ENCODE results near the gene DHX35. TPM values are rescaled to one million over a fixed set of nuclear protein-coding genes. Genes with fewer than 3 reads are reported as not detected.

Gene DHX35
- total and polyA plus RNA-seq, 4 donors = 13.6 to 14.8 (median 14.2) TPM

DNA sequence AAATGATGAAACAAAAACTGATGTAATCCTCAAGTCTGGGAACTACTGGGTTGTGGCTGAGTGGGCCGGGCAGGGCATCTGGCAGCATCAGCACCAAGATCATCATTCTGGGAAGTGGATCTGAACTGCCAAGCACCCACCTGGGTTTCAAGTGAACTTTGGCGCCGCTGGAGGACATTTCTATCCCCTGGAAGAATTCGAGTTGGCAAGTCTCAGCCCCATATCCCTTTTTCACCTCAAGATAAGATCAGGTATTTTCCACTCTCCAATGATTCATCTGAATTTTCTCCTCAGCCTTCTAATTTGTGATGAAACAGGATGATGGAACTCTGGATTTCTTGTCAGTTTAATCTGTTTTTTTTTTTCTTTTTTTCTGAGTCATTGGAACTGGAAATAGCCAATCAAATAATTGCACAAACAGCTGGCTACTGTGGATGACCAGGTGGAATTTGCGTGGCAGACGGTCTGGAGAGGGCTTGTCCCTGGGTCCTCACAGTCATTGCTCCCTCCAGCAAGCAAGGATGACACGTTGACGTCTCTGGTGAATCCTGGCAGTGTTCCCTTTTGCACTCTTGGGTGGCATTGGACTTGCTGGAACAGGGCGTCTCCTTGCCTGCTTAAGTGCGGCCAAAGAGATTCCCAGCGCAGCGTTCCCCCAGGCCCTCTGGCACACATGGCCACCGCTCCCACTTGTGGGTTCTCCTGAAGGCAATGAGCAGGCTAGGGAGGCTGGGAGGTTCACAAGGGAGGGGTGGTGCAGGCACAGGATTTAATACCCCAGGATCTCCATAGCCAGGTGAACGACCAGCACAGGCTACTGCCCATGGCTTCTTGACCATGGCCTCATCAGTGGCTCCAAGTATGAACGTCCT lies 80.4 kb downstream of the DHX35 start:
- Histone ChIP-seq H3K9me3 (ENCODE audit: control insufficient read depth, insufficient read depth, low read length) (no peaks in the 10 kb centered on the region), H3K4me3 (ENCODE audit: low read depth, low read length) (no peak overlapping the region), H3K27me3 (ENCODE audit: control insufficient read depth, insufficient read depth, low read length) (no peaks in the 10 kb centered on the region), H3K4me1 (ENCODE audit: control insufficient read depth, insufficient read depth, low read length) (no peaks in the 10 kb centered on the region), H3K27ac (ENCODE audit: low read depth, low read length) (no peak overlapping the region), H3K36me3 (ENCODE audit: control insufficient read depth, insufficient read depth, low read length) (peaks cover 40% of the 10 kb centered on the region)
- DNase-seq (ENCODE audit: low read depth in 4 of 6, low spot score in 6 of 6) = no peak
- 96% methylated on average over 12 of the region's 15 CpGs for WGBS (ENCODE audit: insufficient coverage)

DNA sequence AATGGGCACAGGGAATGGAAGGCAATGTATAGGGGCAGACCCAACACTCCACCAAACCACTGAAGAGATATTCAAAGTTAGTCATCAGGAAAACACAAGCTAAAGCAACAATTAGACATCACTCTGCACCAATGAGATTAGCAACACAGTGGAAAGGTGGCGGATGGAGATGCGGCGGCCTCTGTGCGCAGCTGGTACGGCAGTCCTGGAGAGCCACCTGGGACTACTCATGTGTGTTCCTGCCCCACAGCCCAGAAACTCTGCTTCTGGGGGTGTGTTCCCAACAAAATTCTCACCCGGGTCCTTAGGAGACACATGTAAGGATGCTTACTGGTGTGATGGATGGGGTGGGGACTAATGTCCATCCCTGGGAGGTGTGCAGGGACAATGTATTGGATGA lies 82.4 kb downstream of the DHX35 start:
- DNase-seq (ENCODE audit: low read depth in 4 of 6, low spot score in 6 of 6) = no peak
- Histone ChIP-seq H3K36me3 (ENCODE audit: control insufficient read depth, insufficient read depth, low read length) (peaks cover 26% of the 10 kb centered on the region), H3K27ac (ENCODE audit: low read depth, low read length) (no peak overlapping the region), H3K4me3 (ENCODE audit: low read depth, low read length) (no peak overlapping the region), H3K4me1 (ENCODE audit: control insufficient read depth, insufficient read depth, low read length) (peaks cover 6% of the 10 kb centered on the region), H3K9me3 (ENCODE audit: control insufficient read depth, insufficient read depth, low read length) (no peaks in the 10 kb centered on the region), H3K27me3 (ENCODE audit: control insufficient read depth, insufficient read depth, low read length) (no peaks in the 10 kb centered on the region)
- WGBS (ENCODE audit: insufficient coverage) = 100% methylated on average over 6 of the region's 6 CpGs

DNA sequence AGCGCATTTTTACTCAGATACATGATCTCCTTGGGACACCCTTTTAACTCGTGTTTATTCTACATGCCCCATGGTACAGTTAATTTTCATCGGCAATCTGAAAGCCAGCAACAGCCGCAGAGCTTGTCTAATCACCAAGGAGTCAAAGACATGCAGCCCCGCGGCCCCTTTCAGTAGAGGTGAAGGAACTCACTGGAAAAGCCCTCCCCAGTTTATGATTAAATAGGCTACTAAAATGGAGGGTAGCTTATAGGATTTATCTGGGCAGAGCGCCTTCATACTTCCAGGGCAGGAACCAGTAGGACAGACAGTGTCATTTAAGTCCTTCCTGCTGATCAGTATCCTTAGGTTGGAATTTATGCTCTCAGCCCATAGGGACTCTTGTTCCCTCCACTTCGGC lies 83.5 kb downstream of the DHX35 start:
- WGBS (ENCODE audit: insufficient coverage) = 89% methylated on average over 6 of the region's 8 CpGs
- DNase-seq (ENCODE audit: low read depth in 4 of 6, low spot score in 6 of 6) = no peak

DNA sequence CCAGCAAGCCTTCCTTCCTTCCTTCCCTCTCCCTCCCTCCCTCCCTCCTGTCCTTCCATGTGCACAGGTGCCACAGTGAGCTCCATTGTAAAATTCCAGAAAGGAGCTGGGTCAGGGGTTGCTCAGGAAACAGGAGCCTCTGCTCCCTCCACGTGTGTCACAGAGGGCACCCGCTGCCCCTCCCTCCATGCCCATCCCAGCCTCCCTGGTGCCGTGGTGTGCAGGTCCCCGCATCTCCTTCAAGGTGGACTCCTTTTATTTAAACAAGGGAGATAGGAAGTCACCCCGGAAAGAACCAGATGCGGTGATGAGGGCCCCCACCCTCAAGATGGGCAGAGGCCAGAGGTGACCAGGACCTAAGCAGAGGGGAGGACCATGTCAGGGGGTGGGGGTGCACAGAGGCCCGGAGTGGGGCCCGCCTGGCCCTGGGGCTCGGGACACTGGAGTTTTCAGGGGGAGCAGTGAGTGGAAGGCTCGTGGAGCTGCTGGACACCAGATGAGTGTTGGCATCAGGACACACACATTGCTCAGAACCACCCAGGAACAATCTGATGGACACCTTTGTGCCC lies 85.4 kb downstream of the DHX35 start:
- no peak overlapping the region for H3K27ac ChIP-seq (ENCODE audit: low read depth, low read length)
- H3K4me1 ChIP-seq (ENCODE audit: control insufficient read depth, insufficient read depth, low read length) = peaks cover 15% of the 10 kb centered on the region
- H3K27me3 ChIP-seq (ENCODE audit: control insufficient read depth, insufficient read depth, low read length) = peaks cover 2% of the 10 kb centered on the region
- no peak for DNase-seq (ENCODE audit: low read depth in 4 of 6, low spot score in 6 of 6)
- H3K36me3 ChIP-seq (ENCODE audit: control insufficient read depth, insufficient read depth, low read length) = peaks cover 9% of the 10 kb centered on the region
- no peak overlapping the region for H3K4me3 ChIP-seq (ENCODE audit: low read depth, low read length)
- 86% methylated on average over 4 of the region's 10 CpGs for WGBS (ENCODE audit: insufficient coverage)
- H3K9me3 ChIP-seq (ENCODE audit: control insufficient read depth, insufficient read depth, low read length) = no peaks in the 10 kb centered on the region

More for the DNA sequence above, 83.5 kb downstream of the DHX35 start:
- Histone ChIP-seq H3K9me3 (ENCODE audit: control insufficient read depth, insufficient read depth, low read length) (no peaks in the 10 kb centered on the region), H3K27ac (ENCODE audit: low read depth, low read length) (no peak overlapping the region), H3K4me1 (ENCODE audit: control insufficient read depth, insufficient read depth, low read length) (peaks cover 15% of the 10 kb centered on the region), H3K4me3 (ENCODE audit: low read depth, low read length) (no peak overlapping the region), H3K27me3 (ENCODE audit: control insufficient read depth, insufficient read depth, low read length) (no peaks in the 10 kb centered on the region), H3K36me3 (ENCODE audit: control insufficient read depth, insufficient read depth, low read length) (peaks cover 17% of the 10 kb centered on the region)

DNA sequence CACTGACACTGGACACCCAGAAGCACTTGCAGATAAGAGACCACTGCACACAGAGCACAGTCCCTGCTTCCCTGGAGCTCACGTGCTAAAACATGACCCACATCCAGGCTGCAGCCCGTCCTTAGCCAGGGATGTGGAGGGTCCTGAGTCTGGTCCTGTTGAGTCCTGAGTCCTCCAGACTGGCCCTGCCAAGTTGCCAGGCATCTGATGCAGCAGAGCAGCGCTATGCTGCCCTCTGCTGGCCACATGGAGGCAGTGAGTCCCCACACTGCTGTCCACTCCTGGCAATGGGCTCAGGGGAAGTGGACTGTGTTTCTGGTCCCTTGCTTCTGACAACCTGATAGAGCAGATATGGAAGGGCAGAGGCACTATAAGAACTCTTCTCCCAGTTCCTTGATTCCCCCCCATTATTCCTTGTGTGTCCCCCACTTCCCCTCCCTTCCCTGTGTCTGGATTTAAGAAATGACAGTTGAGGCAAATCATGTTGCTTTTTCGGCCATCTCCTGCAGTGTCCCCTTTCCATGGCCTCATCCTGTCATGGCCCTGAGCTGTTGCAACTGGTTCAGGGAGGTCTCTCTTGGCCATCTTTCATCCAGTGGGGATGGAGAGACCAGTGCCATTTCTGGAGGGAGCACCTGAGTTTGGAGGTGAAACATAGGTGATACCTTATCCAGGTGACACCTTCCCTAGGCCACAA lies 86.0 kb downstream of the DHX35 start:
- H3K9me3 ChIP-seq (ENCODE audit: control insufficient read depth, insufficient read depth, low read length) = no peaks in the 10 kb centered on the region
- peak; percentile 42 to 87 (median 58) for DNase-seq (ENCODE audit: low read depth in 4 of 6, low spot score in 6 of 6)
- H3K27me3 ChIP-seq (ENCODE audit: control insufficient read depth, insufficient read depth, low read length) = peaks cover 2% of the 10 kb centered on the region
- 37% methylated on average over 3 of the region's 4 CpGs for WGBS (ENCODE audit: insufficient coverage)
- H3K36me3 ChIP-seq (ENCODE audit: control insufficient read depth, insufficient read depth, low read length) = peaks cover 3% of the 10 kb centered on the region
- peaks cover 15% of the 10 kb centered on the region for H3K4me1 ChIP-seq (ENCODE audit: control insufficient read depth, insufficient read depth, low read length)
- H3K4me3 ChIP-seq (ENCODE audit: low read depth, low read length) = no peak overlapping the region
- no peak overlapping the region for H3K27ac ChIP-seq (ENCODE audit: low read depth, low read length)

DNA sequence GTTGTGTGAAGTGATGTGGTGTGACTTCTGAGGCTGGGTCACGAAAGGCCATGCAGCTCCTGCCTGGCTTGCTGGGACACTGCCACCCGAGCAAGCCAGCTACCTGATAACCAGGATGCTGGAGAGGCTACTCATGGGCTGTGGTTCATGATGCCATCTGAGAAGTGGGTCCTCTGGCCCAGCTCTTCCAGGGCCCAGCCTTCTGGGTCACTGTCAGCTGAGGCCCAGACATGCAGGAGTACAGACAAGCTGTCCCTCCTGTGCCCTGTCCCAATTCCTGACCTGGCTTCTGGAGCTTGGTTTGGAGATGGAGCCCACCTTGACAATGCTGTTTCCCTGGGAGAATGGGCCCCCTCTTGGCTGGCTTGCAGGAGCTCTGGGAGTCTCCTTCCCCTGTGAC lies 87.0 kb downstream of the DHX35 start:
- H3K4me3 ChIP-seq (ENCODE audit: low read depth, low read length) = no peak overlapping the region
- H3K9me3 ChIP-seq (ENCODE audit: control insufficient read depth, insufficient read depth, low read length) = no peaks in the 10 kb centered on the region
- DNase-seq (ENCODE audit: low read depth in 4 of 6, low spot score in 6 of 6) = no peak
- peaks cover 2% of the 10 kb centered on the region for H3K27me3 ChIP-seq (ENCODE audit: control insufficient read depth, insufficient read depth, low read length)
- H3K4me1 ChIP-seq (ENCODE audit: control insufficient read depth, insufficient read depth, low read length) = peaks cover 15% of the 10 kb centered on the region
- H3K36me3 ChIP-seq (ENCODE audit: control insufficient read depth, insufficient read depth, low read length) = peaks cover 3% of the 10 kb centered on the region
- no peak overlapping the region for H3K27ac ChIP-seq (ENCODE audit: low read depth, low read length)
- 92% methylated on average over 2 of the region's 2 CpGs for WGBS (ENCODE audit: insufficient coverage)

DNA sequence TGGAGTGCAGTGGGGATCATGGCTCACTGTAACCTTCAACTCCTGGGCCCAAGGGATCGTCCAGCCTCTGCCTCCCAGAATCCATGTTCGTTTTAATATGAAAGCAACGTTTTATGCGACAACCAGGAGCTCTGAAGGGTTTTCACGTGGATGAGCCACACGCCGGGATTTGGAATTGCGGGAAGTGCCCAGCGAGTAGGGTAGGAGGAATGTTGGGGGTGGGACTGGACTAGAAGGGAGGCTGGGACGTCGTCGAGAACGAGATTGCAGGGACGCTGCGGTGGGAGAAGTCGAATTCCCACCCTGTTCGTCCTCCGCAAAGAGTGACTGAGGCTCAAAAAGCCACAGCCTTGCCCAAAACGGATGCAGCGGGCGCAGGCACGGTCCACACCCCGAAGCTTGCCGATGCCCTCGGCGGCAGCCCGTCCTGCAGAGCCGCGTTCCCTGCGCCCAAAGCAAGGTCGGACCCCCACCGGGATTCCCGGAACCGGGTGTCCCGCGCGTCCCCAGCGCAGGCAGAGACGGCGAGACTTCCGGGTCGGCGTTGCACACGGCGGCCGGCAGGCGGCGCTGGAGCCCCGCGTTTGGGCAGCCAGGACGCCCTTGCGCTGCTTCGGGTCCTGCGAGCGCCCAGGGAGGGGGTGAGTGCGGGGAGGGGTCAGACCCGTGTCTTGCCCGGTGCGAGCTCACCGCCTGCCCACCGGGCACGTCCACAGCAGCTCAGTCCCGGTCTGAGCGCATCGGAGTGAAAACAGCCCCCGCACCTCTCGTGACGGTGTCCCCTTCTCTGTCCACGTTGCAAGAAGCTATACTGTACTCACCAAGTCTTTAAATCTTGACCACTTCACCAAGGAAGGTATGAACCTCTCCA lies 87.8 kb downstream of the DHX35 start:
- H3K27ac ChIP-seq (ENCODE audit: low read depth, low read length) = no peak overlapping the region
- DNase-seq (ENCODE audit: low read depth in 4 of 6, low spot score in 6 of 6) = peak; percentile 50 to 90 (median 64)
- under 1% methylated on average over 67 of the region's 69 CpGs for WGBS (ENCODE audit: insufficient coverage)

DNA sequence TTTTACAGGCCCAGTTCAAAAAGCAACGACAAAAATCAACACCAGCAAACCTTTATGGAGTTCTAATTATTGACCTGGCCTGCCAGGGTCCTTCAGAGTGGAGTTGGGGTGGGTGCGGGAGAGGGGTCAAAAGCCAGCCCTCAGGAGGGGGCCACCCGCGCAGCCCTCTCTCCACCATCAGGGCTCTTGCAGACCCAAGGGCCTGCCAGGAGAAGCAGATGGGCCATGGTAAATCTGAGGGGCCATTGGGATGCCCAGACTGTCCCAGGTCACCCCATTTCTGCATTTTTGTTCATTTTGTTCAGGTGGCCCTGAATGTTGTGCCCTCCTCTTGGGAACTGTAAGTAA lies 88.4 kb downstream of the DHX35 start:
- peaks cover 15% of the 10 kb centered on the region for H3K4me1 ChIP-seq (ENCODE audit: control insufficient read depth, insufficient read depth, low read length)
- H3K27me3 ChIP-seq (ENCODE audit: control insufficient read depth, insufficient read depth, low read length) = peaks cover 2% of the 10 kb centered on the region
- H3K4me3 ChIP-seq (ENCODE audit: low read depth, low read length) = peak overlapping the region; percentile 71
- H3K36me3 ChIP-seq (ENCODE audit: control insufficient read depth, insufficient read depth, low read length) = no peaks in the 10 kb centered on the region
- no peaks in the 10 kb centered on the region for H3K9me3 ChIP-seq (ENCODE audit: control insufficient read depth, insufficient read depth, low read length)
- WGBS (ENCODE audit: insufficient coverage) = no CpG with 5 or more reads among the region's 4 CpGs
- no peak overlapping the region for H3K27ac ChIP-seq (ENCODE audit: low read depth, low read length)
- no peak for DNase-seq (ENCODE audit: low read depth in 4 of 6, low spot score in 6 of 6)

More for the DNA sequence above, 87.8 kb downstream of the DHX35 start:
- peaks cover 2% of the 10 kb centered on the region for H3K27me3 ChIP-seq (ENCODE audit: control insufficient read depth, insufficient read depth, low read length)
- peaks cover 15% of the 10 kb centered on the region for H3K4me1 ChIP-seq (ENCODE audit: control insufficient read depth, insufficient read depth, low read length)
- no peaks in the 10 kb centered on the region for H3K36me3 ChIP-seq (ENCODE audit: control insufficient read depth, insufficient read depth, low read length)
- H3K9me3 ChIP-seq (ENCODE audit: control insufficient read depth, insufficient read depth, low read length) = no peaks in the 10 kb centered on the region
- H3K4me3 ChIP-seq (ENCODE audit: low read depth, low read length) = peak overlapping the region; percentile 71

DNA sequence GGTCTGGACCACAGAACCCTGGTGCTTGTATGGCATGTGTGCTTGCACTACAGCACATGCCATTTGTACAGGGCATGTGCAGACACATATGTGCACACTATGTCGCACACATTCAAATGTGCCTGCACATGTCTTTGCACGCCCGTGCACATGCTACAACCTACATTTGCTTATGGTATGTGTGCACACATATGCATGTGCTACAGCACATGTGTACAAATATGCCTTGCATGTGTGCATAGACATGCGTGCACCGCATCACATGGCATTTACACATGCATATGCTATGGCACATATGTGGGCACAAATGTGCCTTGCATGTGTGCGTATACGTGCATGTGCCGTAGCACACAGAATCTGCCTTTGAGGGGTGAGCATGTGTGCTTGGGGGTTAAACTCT lies 90.5 kb downstream of the DHX35 start:
- Histone ChIP-seq H3K4me3 (ENCODE audit: low read depth, low read length) (no peak overlapping the region), H3K27me3 (ENCODE audit: control insufficient read depth, insufficient read depth, low read length) (peaks cover 2% of the 10 kb centered on the region), H3K9me3 (ENCODE audit: control insufficient read depth, insufficient read depth, low read length) (no peaks in the 10 kb centered on the region), H3K4me1 (ENCODE audit: control insufficient read depth, insufficient read depth, low read length) (peaks cover 15% of the 10 kb centered on the region), H3K36me3 (ENCODE audit: control insufficient read depth, insufficient read depth, low read length) (no peaks in the 10 kb centered on the region), H3K27ac (ENCODE audit: low read depth, low read length) (no peak overlapping the region)
- WGBS (ENCODE audit: insufficient coverage) = 98% methylated on average over 5 of the region's 8 CpGs
- DNase-seq (ENCODE audit: low read depth in 4 of 6, low spot score in 6 of 6) = no peak

Data from spinal cord (tissue), 10 donors.